Measurements from ENCODE around the gene DHRS3.

Gene DHRS3

DNA sequence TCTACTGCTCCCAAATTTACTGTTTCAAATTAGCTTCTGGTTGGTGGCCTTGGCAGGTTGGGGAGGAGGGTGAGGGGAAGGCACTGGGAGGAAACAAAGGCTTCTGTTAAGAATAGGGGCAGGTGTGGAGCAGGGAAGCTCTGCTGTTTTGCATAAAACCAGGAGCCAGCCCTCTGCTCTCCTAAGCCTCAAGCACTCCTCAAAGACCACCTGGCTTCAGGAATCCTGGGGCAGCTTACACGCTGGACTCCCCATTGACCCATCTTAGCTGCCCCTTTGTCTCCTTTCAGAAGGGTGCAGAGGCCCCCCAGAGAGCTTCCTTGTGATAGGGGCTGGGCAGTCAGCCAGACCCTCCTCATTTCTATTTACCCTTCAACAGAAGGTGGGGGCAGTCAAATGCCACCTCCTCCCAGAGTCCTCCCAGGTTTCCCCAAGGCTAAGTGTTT is 11.5 kb upstream of the DHRS3 start:
- no peak overlapping the region for H3K9ac ChIP-seq (ENCODE audit: low read length in 5 of 5)
- no peaks in the 10 kb centered on the region for H3K27me3 ChIP-seq (ENCODE audit: control insufficient read depth in 5 of 5, insufficient read depth in 4 of 5, low read length in 5 of 5)
- no peak overlapping the region for H3K4me3 ChIP-seq (ENCODE audit: low read depth in 1 of 5, low read length in 5 of 5)
- H3K4me1 ChIP-seq (ENCODE audit: control insufficient read depth in 5 of 5, insufficient read depth in 5 of 5, low read length in 5 of 5): peaks cover 0 to 20% (median 4%) of the 10 kb centered on the region in 5 donors
- H3K9me3 ChIP-seq (ENCODE audit: control insufficient read depth in 5 of 5, low read length in 5 of 5): no peaks in the 10 kb centered on the region
- no peaks in the 10 kb centered on the region for H3K36me3 ChIP-seq (ENCODE audit: control insufficient read depth in 5 of 5, insufficient read depth in 5 of 5, low read length in 5 of 5)
- no peak overlapping the region for H3K27ac ChIP-seq (ENCODE audit: low read depth, low read length)

DNA sequence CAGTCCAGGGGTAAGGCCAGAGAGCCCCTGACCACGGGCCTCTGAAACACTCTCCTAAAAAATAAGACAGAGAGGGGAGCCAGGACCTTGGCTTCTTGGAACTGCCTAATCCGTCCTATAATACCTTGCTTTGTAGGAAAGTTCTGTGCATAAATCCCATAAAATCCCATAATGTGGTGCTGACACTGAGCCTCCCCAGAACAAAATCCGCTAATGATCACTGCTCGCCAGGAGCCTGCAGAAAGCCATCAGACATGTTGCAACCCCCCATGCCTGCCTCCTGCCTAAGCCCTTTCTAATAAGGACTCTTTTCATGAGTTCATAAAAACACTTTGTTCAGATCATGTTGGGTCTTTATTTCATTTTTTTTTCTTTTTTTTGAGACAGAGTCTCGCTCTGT is 9.3 kb upstream of the DHRS3 start:
- no peaks in the 10 kb centered on the region for H3K9me3 ChIP-seq (ENCODE audit: control insufficient read depth in 5 of 5, low read length in 5 of 5)
- no peak overlapping the region for H3K27ac ChIP-seq (ENCODE audit: low read depth, low read length)
- peaks cover 0 to 21% (median 9%) of the 10 kb centered on the region in 5 donors for H3K4me1 ChIP-seq (ENCODE audit: control insufficient read depth in 5 of 5, insufficient read depth in 5 of 5, low read length in 5 of 5)
- H3K4me3 ChIP-seq (ENCODE audit: low read depth in 1 of 5, low read length in 5 of 5): no peak overlapping the region
- no peak overlapping the region for H3K9ac ChIP-seq (ENCODE audit: low read length in 5 of 5)
- no peaks in the 10 kb centered on the region for H3K27me3 ChIP-seq (ENCODE audit: control insufficient read depth in 5 of 5, insufficient read depth in 4 of 5, low read length in 5 of 5)
- no peaks in the 10 kb centered on the region for H3K36me3 ChIP-seq (ENCODE audit: control insufficient read depth in 5 of 5, insufficient read depth in 5 of 5, low read length in 5 of 5)

DNA sequence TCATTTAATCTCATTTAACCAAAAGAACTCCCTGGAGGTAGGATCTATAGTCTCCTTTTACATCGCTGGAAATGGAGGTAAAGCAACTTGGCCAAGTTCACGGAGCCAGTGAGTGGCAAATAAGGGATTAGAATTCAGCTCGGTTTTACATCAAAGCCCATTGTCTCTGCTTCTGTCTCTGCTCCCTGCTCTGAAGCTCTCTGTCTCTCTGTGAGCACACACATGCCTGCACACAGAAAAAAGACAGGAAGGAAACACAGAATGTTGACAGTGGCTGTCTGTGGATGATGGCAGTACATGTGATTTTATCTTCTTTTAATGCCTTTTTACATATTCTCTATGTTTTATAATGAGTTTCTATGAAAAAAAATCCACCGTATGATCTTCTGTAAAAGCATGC is 8.9 kb upstream of the DHRS3 start:
- Histone ChIP-seq H3K9me3 (ENCODE audit: control insufficient read depth in 5 of 5, low read length in 5 of 5) (no peaks in the 10 kb centered on the region), H3K9ac (ENCODE audit: low read length in 5 of 5) (no peak overlapping the region), H3K36me3 (ENCODE audit: control insufficient read depth in 5 of 5, insufficient read depth in 5 of 5, low read length in 5 of 5) (no peaks in the 10 kb centered on the region), H3K4me1 (ENCODE audit: control insufficient read depth in 5 of 5, insufficient read depth in 5 of 5, low read length in 5 of 5) (peaks cover 3 to 24% (median 13%) of the 10 kb centered on the region in 5 donors), H3K4me3 (ENCODE audit: low read depth in 1 of 5, low read length in 5 of 5) (no peak overlapping the region), H3K27me3 (ENCODE audit: control insufficient read depth in 5 of 5, insufficient read depth in 4 of 5, low read length in 5 of 5) (no peaks in the 10 kb centered on the region), H3K27ac (ENCODE audit: low read depth, low read length) (no peak overlapping the region)

DNA sequence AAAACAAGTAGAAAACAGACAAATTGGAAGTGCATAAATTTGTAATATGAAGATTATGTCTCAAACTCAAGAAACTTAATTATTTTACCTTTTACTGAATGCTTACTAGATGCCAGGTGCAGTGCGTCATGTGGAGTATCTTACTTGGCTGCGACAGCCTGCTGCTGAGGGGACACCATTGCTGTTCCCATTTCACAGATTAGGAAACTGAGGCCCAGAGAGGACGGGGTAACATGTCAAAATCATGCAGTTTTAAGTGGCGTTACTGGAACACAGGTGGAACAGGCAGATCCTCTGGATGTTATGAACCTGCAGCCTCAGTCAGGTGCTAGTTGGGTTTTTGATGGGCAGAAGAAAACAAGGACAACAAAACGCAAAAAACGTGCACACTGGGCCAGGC is 7.3 kb upstream of the DHRS3 start:
- no peak overlapping the region for H3K4me3 ChIP-seq (ENCODE audit: low read depth in 1 of 5, low read length in 5 of 5)
- H3K36me3 ChIP-seq (ENCODE audit: control insufficient read depth in 5 of 5, insufficient read depth in 5 of 5, low read length in 5 of 5): no peaks in the 10 kb centered on the region
- no peak overlapping the region for H3K9ac ChIP-seq (ENCODE audit: low read length in 5 of 5)
- no peaks in the 10 kb centered on the region for H3K9me3 ChIP-seq (ENCODE audit: control insufficient read depth in 5 of 5, low read length in 5 of 5)
- no peak overlapping the region for H3K27ac ChIP-seq (ENCODE audit: low read depth, low read length)
- no peaks in the 10 kb centered on the region for H3K27me3 ChIP-seq (ENCODE audit: control insufficient read depth in 5 of 5, insufficient read depth in 4 of 5, low read length in 5 of 5)
- peaks cover 10 to 25% (median 24%) of the 10 kb centered on the region in 5 donors for H3K4me1 ChIP-seq (ENCODE audit: control insufficient read depth in 5 of 5, insufficient read depth in 5 of 5, low read length in 5 of 5)

DNA sequence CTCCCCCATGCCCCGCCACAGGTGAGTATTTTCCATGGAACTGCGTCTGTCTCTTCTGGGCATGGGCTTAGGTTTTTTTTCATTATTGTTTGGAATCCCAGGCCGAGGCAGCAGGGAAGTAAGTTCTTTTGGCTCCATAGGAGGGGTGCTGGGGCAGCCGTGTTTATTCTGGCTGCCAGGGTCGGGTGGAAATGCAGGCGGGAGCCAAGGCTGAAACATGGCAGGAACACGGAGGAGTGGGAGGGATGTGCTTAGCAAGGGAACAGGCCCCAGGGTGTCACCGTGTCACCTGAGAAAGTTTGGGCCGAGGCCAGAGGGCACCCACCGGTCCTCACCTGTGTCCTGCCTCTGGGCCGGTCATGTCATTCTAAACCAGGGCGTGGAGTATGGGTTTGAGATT is 4.5 kb upstream of the DHRS3 start:
- H3K27ac ChIP-seq (ENCODE audit: low read depth, low read length): peak overlapping the region; percentile 99
- no peaks in the 10 kb centered on the region for H3K36me3 ChIP-seq (ENCODE audit: control insufficient read depth in 5 of 5, insufficient read depth in 5 of 5, low read length in 5 of 5)
- peak overlapping the region in 1 of 5 donors; percentile 56 for H3K9ac ChIP-seq (ENCODE audit: low read length in 5 of 5)
- H3K27me3 ChIP-seq (ENCODE audit: control insufficient read depth in 5 of 5, insufficient read depth in 4 of 5, low read length in 5 of 5): no peaks in the 10 kb centered on the region
- H3K4me1 ChIP-seq (ENCODE audit: control insufficient read depth in 5 of 5, insufficient read depth in 5 of 5, low read length in 5 of 5): peaks cover 23 to 50% (median 43%) of the 10 kb centered on the region in 5 donors
- H3K4me3 ChIP-seq (ENCODE audit: low read depth in 1 of 5, low read length in 5 of 5): no peak overlapping the region
- no peaks in the 10 kb centered on the region for H3K9me3 ChIP-seq (ENCODE audit: control insufficient read depth in 5 of 5, low read length in 5 of 5)

DNA sequence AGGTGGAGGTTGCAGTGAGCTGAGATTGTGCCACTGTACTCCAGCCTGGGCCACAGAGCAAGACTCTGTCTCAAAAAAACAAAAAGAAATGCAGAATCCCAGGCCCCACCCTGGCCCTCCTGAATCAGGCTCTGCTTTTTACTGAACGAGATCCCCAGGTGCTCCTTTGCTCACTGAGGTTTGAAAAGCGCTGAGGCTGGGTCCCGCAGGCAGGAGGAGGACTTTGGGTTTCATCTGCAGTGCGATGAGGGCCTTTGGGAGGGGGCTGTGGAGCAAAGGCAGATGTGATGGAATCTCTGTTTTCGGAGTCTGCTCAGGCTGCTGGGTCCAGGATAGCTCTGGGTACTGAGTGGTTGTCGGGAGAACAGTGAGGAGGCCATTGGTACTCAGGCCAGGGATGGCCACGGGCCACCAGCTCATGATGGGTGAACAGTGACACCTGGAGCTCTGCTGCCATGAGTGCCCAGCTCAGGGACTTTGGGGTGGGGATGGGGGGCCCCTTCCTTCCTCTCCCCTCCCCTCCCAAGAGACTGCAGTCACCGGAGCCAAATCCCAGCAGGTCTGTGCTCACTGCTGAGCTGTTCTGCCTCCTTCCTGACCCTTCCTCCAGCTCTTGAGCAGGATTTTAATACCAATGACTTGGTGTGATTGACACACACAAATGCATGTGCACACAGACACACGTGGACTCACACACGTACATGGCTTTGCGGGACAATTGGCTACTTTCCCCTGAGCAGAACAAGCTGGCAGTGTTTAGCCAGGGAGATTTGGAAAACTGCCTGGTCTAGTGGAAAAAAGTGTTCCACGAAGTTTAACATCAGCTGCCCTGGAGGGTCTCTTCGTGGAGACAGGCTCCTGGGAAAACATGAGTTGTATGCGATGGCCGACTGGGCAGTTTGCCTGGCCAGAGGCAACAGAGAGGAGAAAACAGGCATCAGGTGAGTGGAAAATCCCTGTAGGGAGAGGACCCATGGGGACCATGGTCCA is 3.6 kb upstream of the DHRS3 start:
- Histone ChIP-seq H3K9ac (ENCODE audit: low read length in 5 of 5) (peak overlapping the region in 2 of 5 donors; percentile 1 to 56), H3K4me3 (ENCODE audit: low read depth in 1 of 5, low read length in 5 of 5) (no peak overlapping the region), H3K4me1 (ENCODE audit: control insufficient read depth in 5 of 5, insufficient read depth in 5 of 5, low read length in 5 of 5) (peaks cover 23 to 56% (median 45%) of the 10 kb centered on the region in 5 donors), H3K27me3 (ENCODE audit: control insufficient read depth in 5 of 5, insufficient read depth in 4 of 5, low read length in 5 of 5) (no peaks in the 10 kb centered on the region), H3K9me3 (ENCODE audit: control insufficient read depth in 5 of 5, low read length in 5 of 5) (no peaks in the 10 kb centered on the region), H3K27ac (ENCODE audit: low read depth, low read length) (peak overlapping the region; percentile 99), H3K36me3 (ENCODE audit: control insufficient read depth in 5 of 5, insufficient read depth in 5 of 5, low read length in 5 of 5) (no peaks in the 10 kb centered on the region)

DNA sequence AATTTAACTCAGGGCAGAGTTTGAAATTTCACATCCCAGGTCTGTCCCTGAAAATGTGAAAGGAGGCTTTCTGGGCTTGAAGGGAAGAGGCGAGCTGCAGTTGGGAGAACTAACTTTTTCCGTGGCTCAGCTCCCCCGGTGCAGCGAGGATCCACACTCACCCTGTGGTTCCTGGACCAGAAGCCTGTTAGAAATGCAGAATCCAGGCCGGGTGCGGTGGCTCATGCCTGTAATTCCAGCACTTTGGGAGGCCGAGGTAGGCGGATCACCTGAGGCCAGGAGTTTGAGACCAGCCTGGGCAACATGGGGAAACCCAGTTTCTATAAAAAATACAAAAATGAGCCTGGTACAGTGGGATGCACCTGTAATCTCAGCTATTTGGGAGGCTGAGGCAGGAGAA is 2.9 kb upstream of the DHRS3 start:
- peaks cover 23 to 62% (median 47%) of the 10 kb centered on the region in 5 donors for H3K4me1 ChIP-seq (ENCODE audit: control insufficient read depth in 5 of 5, insufficient read depth in 5 of 5, low read length in 5 of 5)
- peak overlapping the region in 1 of 5 donors; percentile 80 for H3K9ac ChIP-seq (ENCODE audit: low read length in 5 of 5)
- H3K36me3 ChIP-seq (ENCODE audit: control insufficient read depth in 5 of 5, insufficient read depth in 5 of 5, low read length in 5 of 5): no peaks in the 10 kb centered on the region
- H3K4me3 ChIP-seq (ENCODE audit: low read depth in 1 of 5, low read length in 5 of 5): no peak overlapping the region
- H3K27ac ChIP-seq (ENCODE audit: low read depth, low read length): peak overlapping the region; percentile 99
- no peaks in the 10 kb centered on the region for H3K9me3 ChIP-seq (ENCODE audit: control insufficient read depth in 5 of 5, low read length in 5 of 5)
- no peaks in the 10 kb centered on the region for H3K27me3 ChIP-seq (ENCODE audit: control insufficient read depth in 5 of 5, insufficient read depth in 4 of 5, low read length in 5 of 5)

DNA sequence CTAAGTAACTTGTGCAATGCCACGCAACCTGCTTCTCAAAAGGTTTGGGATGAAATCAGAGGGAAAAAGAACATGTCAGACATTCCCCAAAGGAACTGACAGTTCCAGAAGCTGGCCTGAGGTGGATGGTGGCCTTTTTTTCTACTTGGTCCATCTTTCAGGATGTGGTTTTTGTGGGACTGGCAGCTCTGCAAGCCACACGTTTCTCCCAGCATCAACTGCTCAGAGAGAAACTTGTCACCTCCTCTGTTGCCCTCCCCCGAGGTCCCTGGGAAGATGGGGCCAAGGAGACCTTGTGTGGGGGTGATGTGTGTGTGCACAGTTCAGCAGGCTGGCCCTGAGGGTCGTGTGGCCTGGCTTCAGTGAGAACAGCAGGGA is 2.5 kb upstream of the DHRS3 start:
- H3K4me1 ChIP-seq (ENCODE audit: control insufficient read depth in 5 of 5, insufficient read depth in 5 of 5, low read length in 5 of 5): peaks cover 23 to 67% (median 51%) of the 10 kb centered on the region in 5 donors
- peak overlapping the region in 4 of 5 donors; percentile 35 to 91 (median 68) for H3K9ac ChIP-seq (ENCODE audit: low read length in 5 of 5)
- peak overlapping the region in 4 of 5 donors; percentile 37 to 90 (median 86) for H3K4me3 ChIP-seq (ENCODE audit: low read depth in 1 of 5, low read length in 5 of 5)
- H3K27ac ChIP-seq (ENCODE audit: low read depth, low read length): peak overlapping the region; percentile 99
- H3K9me3 ChIP-seq (ENCODE audit: control insufficient read depth in 5 of 5, low read length in 5 of 5): no peaks in the 10 kb centered on the region
- H3K27me3 ChIP-seq (ENCODE audit: control insufficient read depth in 5 of 5, insufficient read depth in 4 of 5, low read length in 5 of 5): no peaks in the 10 kb centered on the region
- no peaks in the 10 kb centered on the region for H3K36me3 ChIP-seq (ENCODE audit: control insufficient read depth in 5 of 5, insufficient read depth in 5 of 5, low read length in 5 of 5)

DNA sequence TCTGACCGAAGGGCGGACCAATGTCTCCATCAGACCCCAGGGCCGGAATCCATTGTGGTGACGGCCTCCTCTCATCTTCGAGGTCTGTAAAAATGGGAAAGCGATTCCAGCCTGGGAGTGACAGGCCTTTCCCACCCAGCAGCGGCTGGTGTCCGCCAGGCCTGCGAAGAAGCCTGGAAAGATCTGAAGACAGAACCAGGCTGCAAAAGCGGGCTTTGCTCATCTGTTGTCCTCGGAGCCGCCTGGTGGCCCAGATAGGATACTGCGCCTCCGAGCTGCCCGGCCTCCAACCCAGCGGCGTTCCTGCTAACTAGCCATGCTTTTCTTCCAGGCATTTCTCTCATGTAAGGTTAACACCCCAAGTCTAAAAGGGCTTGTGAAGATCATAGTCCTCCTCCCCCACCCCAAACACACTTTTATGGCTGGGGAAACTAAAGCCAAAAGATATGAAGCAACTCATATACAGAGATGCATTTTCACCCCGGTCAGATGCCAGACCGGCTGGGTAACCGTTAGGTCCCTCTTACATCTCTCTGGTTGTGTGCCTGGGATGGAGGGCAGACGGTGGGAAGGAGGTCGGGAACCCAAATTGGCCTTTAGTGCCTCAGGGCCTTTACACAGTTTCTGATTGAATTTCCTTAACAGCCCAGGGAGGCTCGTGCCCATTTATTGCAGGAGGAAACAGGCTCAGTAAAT is 1.9 kb upstream of the DHRS3 start:
- peak overlapping the region; percentile 35 to 92 (median 80) for H3K9ac ChIP-seq (ENCODE audit: low read length in 5 of 5)
- peaks cover 23 to 72% (median 57%) of the 10 kb centered on the region in 5 donors for H3K4me1 ChIP-seq (ENCODE audit: control insufficient read depth in 5 of 5, insufficient read depth in 5 of 5, low read length in 5 of 5)
- no peaks in the 10 kb centered on the region for H3K36me3 ChIP-seq (ENCODE audit: control insufficient read depth in 5 of 5, insufficient read depth in 5 of 5, low read length in 5 of 5)
- no peaks in the 10 kb centered on the region for H3K9me3 ChIP-seq (ENCODE audit: control insufficient read depth in 5 of 5, low read length in 5 of 5)
- H3K4me3 ChIP-seq (ENCODE audit: low read depth in 1 of 5, low read length in 5 of 5): peak overlapping the region; percentile 85 to 95 (median 90)
- peak overlapping the region; percentile 99 for H3K27ac ChIP-seq (ENCODE audit: low read depth, low read length)
- no peaks in the 10 kb centered on the region for H3K27me3 ChIP-seq (ENCODE audit: control insufficient read depth in 5 of 5, insufficient read depth in 4 of 5, low read length in 5 of 5)

All from subcutaneous abdominal adipose tissue (tissue), 5 donors.